Natural killer cell (primary cell): ENCODE measurements around the gene CRISP3. TPM values are rescaled to one million over a fixed set of nuclear protein-coding genes. Genes with fewer than 3 reads are reported as not detected.

Experiments used
- ATAC-seq, 3 donors: fragments of 150-1000 bp in 2 of 3; fragments of 200-7000 bp in 1 of 3; cut with Tn5 transposase; 1 replicate in 1 of 3; 2 replicates in 2 of 3; pipeline ENCODE4 v1.10.0; 2021; ENCODE audit warnings: mild to moderate bottlenecking in 2 of 3, moderate library complexity in 2 of 3
- DNase-seq, 2 donors: peaks; one replicate each; pipeline versions ENCODE4 v3.0.0 to v3.0.0-alpha.2; 2013 to 2021; ENCODE audit warnings: mixed read lengths in 1 of 2
- H3K27ac ChIP-seq: one replicate; pipeline ENCODE4 v1.5.1; 2013; ENCODE audit warnings: mild to moderate bottlenecking, low read length
- H3K27me3 ChIP-seq: one replicate; pipeline ENCODE4 v1.6.1; 2013; ENCODE audit warnings: low read length; ENCODE audit not compliant: control insufficient read depth, insufficient read depth
- H3K36me3 ChIP-seq: one replicate; pipeline ENCODE4 v1.6.1; 2013; ENCODE audit warnings: low read length; ENCODE audit not compliant: control insufficient read depth, insufficient read depth
- H3K4me1 ChIP-seq: one replicate; pipeline ENCODE4 v1.6.1; 2013; ENCODE audit warnings: low read length; ENCODE audit not compliant: control insufficient read depth, insufficient read depth
- H3K4me3 ChIP-seq: one replicate; pipeline ENCODE4 v1.5.1; 2013; ENCODE audit warnings: low read length
- H3K9me3 ChIP-seq: one replicate; pipeline ENCODE4 v1.6.1; 2013; ENCODE audit warnings: low read length; ENCODE audit not compliant: control insufficient read depth, insufficient read depth
- H3K27ac Mint-ChIP-seq, 2 donors: one replicate each; pipeline ENCODE4 v1.8.0; 2022; ENCODE audit warnings: mild to moderate bottlenecking in 2 of 2, mixed read lengths in 2 of 2, moderate library complexity in 1 of 2
- H3K27me3 Mint-ChIP-seq, 2 donors: one replicate each; pipeline ENCODE4 v1.8.0; 2022; ENCODE audit warnings: low read depth in 2 of 2, mixed read lengths in 2 of 2
- H3K36me3 Mint-ChIP-seq: one replicate; pipeline ENCODE4 v1.8.0; 2022; ENCODE audit warnings: mixed read lengths
- H3K4me1 Mint-ChIP-seq, 2 donors: one replicate each; pipeline ENCODE4 v1.8.0; 2022; ENCODE audit warnings: mixed read lengths in 2 of 2
- H3K4me3 Mint-ChIP-seq: one replicate; pipeline ENCODE4 v1.8.0; 2022; ENCODE audit warnings: mild to moderate bottlenecking, moderate library complexity, mixed read lengths
- H3K9me3 Mint-ChIP-seq, 2 donors: one replicate each; pipeline ENCODE4 v1.8.0; 2022; ENCODE audit warnings: mixed read lengths in 2 of 2
- CTCF ChIP-seq: fragments of 200-600 bp; IDR thresholded peaks from one replicate; pipeline ENCODE4 v1.8.0; 2022; ENCODE audit warnings: antibody characterized with exemption
- WGBS: methylation state at CpG from one replicate; pipeline ENCODE4 v1.1.7; 2013; ENCODE audit warnings: missing lambda C conversion rate; ENCODE audit not compliant: insufficient coverage; 5-methylcytosine and 5-hydroxymethylcytosine counted together
- intact Hi-C: fragments of 100-400 bp; cut with micrococcal nuclease; formaldehyde crosslinking; loops from one replicate; pipeline ENCODE4 v1.14.2; 2022
- total RNA-seq, 4 donors: library from RNA; stranded (reverse); fragments of 120-200 nt in 1 of 4; gene quantifications; one replicate each; pipeline versions ENCODE4 v1.2.3 to v1.2.4, GENCODE V29; 2013 to 2022

Gene CRISP3
- total RNA-seq, 3 donors from 2014 or later (not counting 1 experiment from before 2014, with no cell fraction given): not detected

- no peaks in the 10 kb centered on the region for H3K27me3 ChIP-seq
- no peak overlapping the region for H3K4me3 ChIP-seq
- no peaks in the 10 kb centered on the region for H3K4me1 ChIP-seq
- 81% methylated on average over 4 of the region's 5 CpGs for WGBS
- H3K36me3 ChIP-seq: no peaks in the 10 kb centered on the region
- H3K9me3 ChIP-seq: no peaks in the 10 kb centered on the region
- H3K27ac ChIP-seq: no peak overlapping the region
- Mint-ChIP-seq H3K27me3 (no peaks in the 10 kb centered on the region), H3K27ac (no peak overlapping the region), H3K36me3 (no peaks in the 10 kb centered on the region), H3K4me3 (no peak overlapping the region), H3K4me1 (no peaks in the 10 kb centered on the region), H3K9me3 (peaks cover 3 to 5% of the 10 kb centered on the region in 2 donors)
- intact Hi-C loops: no loop called here
- no peak for TF ChIP-seq CTCF
- ATAC-seq (no peak), DNase-seq (no peak)
Observed at GRCh38 chr6:49772285-49772684, 28.1 kb upstream of the CRISP3 start.

- Histone ChIP-seq H3K27me3 (no peaks in the 10 kb centered on the region), H3K36me3 (no peaks in the 10 kb centered on the region), H3K4me3 (no peak overlapping the region), H3K27ac (no peak overlapping the region), H3K4me1 (no peaks in the 10 kb centered on the region), H3K9me3 (no peaks in the 10 kb centered on the region)
- H3K4me1 Mint-ChIP-seq: no peaks in the 10 kb centered on the region
- DNase-seq (no peak), ATAC-seq (no peak)
- 71% methylated on average over 2 of the region's 2 CpGs for WGBS
- H3K27me3 Mint-ChIP-seq: no peaks in the 10 kb centered on the region
- H3K36me3 Mint-ChIP-seq: no peaks in the 10 kb centered on the region
- H3K9me3 Mint-ChIP-seq: peaks cover 13 to 14% of the 10 kb centered on the region in 2 donors
- no peak overlapping the region for H3K27ac Mint-ChIP-seq
- intact Hi-C loops: no loop called here
- TF ChIP-seq CTCF: no peak
- no peak overlapping the region for H3K4me3 Mint-ChIP-seq
Observed at GRCh38 chr6:49766762-49767161, 22.6 kb upstream of the CRISP3 start.

- 91% methylated on average over 2 of the region's 2 CpGs for WGBS
- no peak overlapping the region for H3K27ac ChIP-seq
Observed at GRCh38 chr6:49764571-49765236, 20.5 kb upstream of the CRISP3 start.

More at GRCh38 chr6:49764571-49765236, 20.5 kb upstream of the CRISP3 start:
- H3K36me3 ChIP-seq: no peaks in the 10 kb centered on the region
- intact Hi-C loops: no loop called here
- no peaks in the 10 kb centered on the region for H3K4me1 ChIP-seq
- TF ChIP-seq CTCF: no peak
- ATAC-seq (no peak), DNase-seq (no peak)
- H3K4me3 ChIP-seq: no peak overlapping the region
- H3K9me3 ChIP-seq: no peaks in the 10 kb centered on the region
- no peak overlapping the region for H3K4me3 Mint-ChIP-seq
- H3K36me3 Mint-ChIP-seq: no peaks in the 10 kb centered on the region
- no peaks in the 10 kb centered on the region for H3K27me3 Mint-ChIP-seq
- H3K4me1 Mint-ChIP-seq: no peaks in the 10 kb centered on the region
- H3K27ac Mint-ChIP-seq: no peak overlapping the region
- H3K27me3 ChIP-seq: no peaks in the 10 kb centered on the region
- peaks cover 18 to 19% of the 10 kb centered on the region in 2 donors for H3K9me3 Mint-ChIP-seq
